GM12864 (cell line): ENCODE results near the gene TM9SF3.

Source experiments
- DNase-seq: peaks from one replicate; pipeline ENCODE4 v3.0.0-alpha.2; 2011; ENCODE audit warnings: low read depth
- H3K4me3 ChIP-seq: 2 replicates; pipeline ENCODE4 v1.5.1; 2011; ENCODE audit warnings: mild to moderate bottlenecking, low read depth, low read length, control low read depth
- TF ChIP-seq, protein P1 (sequence below): IDR thresholded peaks from 2 replicates; pipeline ENCODE4 v1.5.1; 2011; ENCODE audit warnings: low read depth, mild to moderate bottlenecking, moderate library complexity, low read length, control low read depth, inconsistent platforms; ENCODE audit errors: missing control alignments

TM9SF3 gene

GRCh38 chr10:96606216-96606615, 19.4 kb upstream of the TM9SF3 start:
- TF ChIP-seq, protein P1, sequence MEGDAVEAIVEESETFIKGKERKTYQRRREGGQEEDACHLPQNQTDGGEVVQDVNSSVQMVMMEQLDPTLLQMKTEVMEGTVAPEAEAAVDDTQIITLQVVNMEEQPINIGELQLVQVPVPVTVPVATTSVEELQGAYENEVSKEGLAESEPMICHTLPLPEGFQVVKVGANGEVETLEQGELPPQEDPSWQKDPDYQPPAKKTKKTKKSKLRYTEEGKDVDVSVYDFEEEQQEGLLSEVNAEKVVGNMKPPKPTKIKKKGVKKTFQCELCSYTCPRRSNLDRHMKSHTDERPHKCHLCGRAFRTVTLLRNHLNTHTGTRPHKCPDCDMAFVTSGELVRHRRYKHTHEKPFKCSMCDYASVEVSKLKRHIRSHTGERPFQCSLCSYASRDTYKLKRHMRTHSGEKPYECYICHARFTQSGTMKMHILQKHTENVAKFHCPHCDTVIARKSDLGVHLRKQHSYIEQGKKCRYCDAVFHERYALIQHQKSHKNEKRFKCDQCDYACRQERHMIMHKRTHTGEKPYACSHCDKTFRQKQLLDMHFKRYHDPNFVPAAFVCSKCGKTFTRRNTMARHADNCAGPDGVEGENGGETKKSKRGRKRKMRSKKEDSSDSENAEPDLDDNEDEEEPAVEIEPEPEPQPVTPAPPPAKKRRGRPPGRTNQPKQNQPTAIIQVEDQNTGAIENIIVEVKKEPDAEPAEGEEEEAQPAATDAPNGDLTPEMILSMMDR = no peak
- DNase-seq = no peak
- H3K4me3 ChIP-seq = no peak overlapping the region

- TF ChIP-seq, protein P1 = no peak
- H3K4me3 ChIP-seq = no peak overlapping the region
- no peak for DNase-seq
Measured at GRCh38 chr10:96600337-96600736, 13.5 kb upstream of the TM9SF3 start.

GRCh38 chr10:96598846-96599245, 12.0 kb upstream of the TM9SF3 start:
- no peak for DNase-seq
- TF ChIP-seq, protein P1 = no peak
- H3K4me3 ChIP-seq = no peak overlapping the region

GRCh38 chr10:96596422-96597407, 9.9 kb upstream of the TM9SF3 start:
- no peak for DNase-seq
- no peak overlapping the region for H3K4me3 ChIP-seq
- TF ChIP-seq, protein P1 = no peak

DNA sequence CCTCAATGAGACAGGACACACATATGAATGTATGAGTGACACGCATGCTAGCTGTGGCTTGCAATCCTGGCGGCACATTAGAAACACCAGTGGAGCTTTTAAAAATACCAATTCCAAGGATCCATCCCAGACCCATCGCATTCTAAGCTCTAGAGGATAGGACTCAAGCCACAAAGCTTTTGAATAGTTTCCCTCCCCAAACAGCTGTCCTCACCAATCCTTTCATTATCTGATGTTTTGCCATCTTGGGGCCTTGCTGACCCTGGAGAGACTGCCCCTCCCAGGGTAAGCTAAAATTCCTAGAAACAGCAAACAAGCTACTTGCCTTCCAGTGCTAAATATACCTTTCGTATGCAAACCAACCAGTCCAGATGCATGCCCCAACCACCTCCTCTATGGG, 8.9 kb upstream of the TM9SF3 start:
- no peak for DNase-seq
- TF ChIP-seq, protein P1 = no peak
- no peak overlapping the region for H3K4me3 ChIP-seq

- no peak overlapping the region for H3K4me3 ChIP-seq
- no peak for DNase-seq
- TF ChIP-seq, protein P1 = no peak
Measured at GRCh38 chr10:96591946-96592345, 5.1 kb upstream of the TM9SF3 start.
